ENCODE results near the gene DIDO1. TPM values are rescaled to one million over a fixed set of nuclear protein-coding genes. Genes with fewer than 3 reads are reported as not detected.

Gene DIDO1
- total and polyA plus RNA-seq, 2 of the 4 experiments (the other 2 are of a cell fraction), result 21.8 to 28.1 TPM

DNA sequence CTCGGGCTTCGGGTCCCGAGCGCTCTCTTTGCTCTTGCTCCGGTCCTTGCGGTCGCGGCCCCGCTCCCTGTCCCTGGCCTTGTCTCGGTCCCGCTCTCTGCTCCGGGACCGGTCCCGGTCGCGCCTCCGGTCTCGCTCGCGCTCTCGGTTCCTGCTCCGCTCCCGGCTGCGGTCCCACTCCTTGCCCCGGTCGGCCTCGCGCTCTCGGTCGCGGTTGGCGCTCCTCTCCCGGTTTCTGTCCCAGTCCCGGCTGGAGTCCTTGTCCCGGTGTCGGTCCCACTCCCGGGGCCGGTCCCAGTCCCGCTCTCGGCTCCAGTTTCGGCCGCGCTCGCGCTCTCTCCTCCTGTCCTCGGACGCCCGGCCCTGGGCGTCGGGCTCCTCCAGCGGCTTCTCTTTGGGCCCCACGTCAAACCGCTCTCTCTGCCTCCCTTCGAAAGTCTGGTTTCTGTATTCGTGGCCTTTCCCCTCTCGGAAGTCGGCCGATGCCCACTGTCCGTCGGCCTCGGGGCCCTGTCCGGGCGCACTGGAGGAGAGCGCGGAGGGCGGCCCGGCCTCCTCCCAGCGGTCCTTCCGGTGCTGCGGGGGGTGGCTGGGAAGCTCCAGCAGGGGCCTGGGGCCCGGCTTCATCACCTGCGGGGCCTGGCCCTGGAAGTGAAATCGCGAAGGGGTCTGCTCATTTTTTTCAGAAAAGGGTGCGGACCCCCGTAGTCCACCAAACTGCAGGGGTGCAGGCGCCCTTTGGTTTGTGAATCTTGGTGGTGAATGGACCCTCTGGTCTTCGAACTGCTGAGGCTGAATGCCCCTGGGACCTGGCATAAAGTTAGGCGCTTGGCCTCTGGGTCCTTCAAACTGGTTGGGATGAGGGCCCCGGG lies 46.8 kb downstream of the DIDO1 start:
- Histone ChIP-seq H2BK120ac (ENCODE audit: low read depth, low read length) (no peak overlapping the region), H3K4me3 (ENCODE audit: insufficient read depth, low read depth, low read length) (no peak overlapping the region), H2BK15ac (ENCODE audit: low read depth, low read length) (no peak overlapping the region), H3K23ac (ENCODE audit: low read depth, low read length) (no peak overlapping the region), H3K4me1 (ENCODE audit: control insufficient read depth, insufficient read depth, low read length) (peaks cover 7% of the 10 kb centered on the region; the same call in 1 of the 2 replicates), H4K8ac (ENCODE audit: low read depth in 2 of 2, low read length in 2 of 2) (no peak overlapping the region), H4K5ac (ENCODE audit: low read depth, low read length) (no peak overlapping the region), H3K14ac (replicated peaks; ENCODE audit: low read depth, low read length) (no peak overlapping the region), H3K56ac (ENCODE audit: extremely low read depth, insufficient read depth, low read length) (no peak overlapping the region), H2BK5ac (ENCODE audit: low read depth, low read length, poor library complexity, severe bottlenecking) (no peak overlapping the region), H4K91ac (ENCODE audit: insufficient read depth, low read depth, low read length) (no peak overlapping the region), H2AK5ac (ENCODE audit: low read depth, low read length) (no peak overlapping the region), H3K18ac (ENCODE audit: low read depth, low read length) (no peak overlapping the region), H3K4me2 (ENCODE audit: low read depth, low read length) (no peak overlapping the region), H2AFZ (replicated peaks; ENCODE audit: low read length, poor library complexity) (no peak overlapping the region), H3K27ac (ENCODE audit: insufficient read depth, low read length) (no peak overlapping the region), H3K9me1 (ENCODE audit: insufficient read depth, low read length) (no peaks in the 10 kb centered on the region; the same call in 1 of the 2 replicates), H3K27me3 (ENCODE audit: control insufficient read depth, insufficient read depth, low read length) (no peaks in the 10 kb centered on the region), H3K9ac (ENCODE audit: low read depth, low read length) (no peak overlapping the region), H2AK9ac (replicated peaks; ENCODE audit: low read depth, low read length, poor library complexity) (peak overlapping the region; percentile 16), H3K9me3 (ENCODE audit: control insufficient read depth, insufficient read depth, low read length) (no peaks in the 10 kb centered on the region), H3K36me3 (ENCODE audit: control insufficient read depth, insufficient read depth, low read length) (peaks cover 12% of the 10 kb centered on the region), H3K79me1 (ENCODE audit: low read depth in 1 of 2, low read length in 2 of 2) (no peaks in the 10 kb centered on the region), H3K4ac (ENCODE audit: low read depth, low read length) (no peak overlapping the region), H2BK20ac (ENCODE audit: low read depth, low read length) (no peak overlapping the region), H4K20me1 (ENCODE audit: insufficient read depth, low read length) (no peaks in the 10 kb centered on the region)
- no TSS peak for BruUV-seq (replicated peaks)
- TF ChIP-seq SMC3 (IDR thresholded peaks at IDR 0.05; ENCODE audit: low read depth, low read length) (no peak), MAFK (IDR thresholded peaks at IDR 0.05; ENCODE audit: low read depth, low read length) (no peak), MXI1 (IDR thresholded peaks at IDR 0.05; ENCODE audit: borderline replicate concordance, low read depth, low read length) (no peak), RAD21 (IDR thresholded peaks at IDR 0.05; ENCODE audit: low read length) (no peak), CEBPB (IDR thresholded peaks at IDR 0.05; ENCODE audit: low read depth, low read length) (no peak), MAZ (IDR thresholded peaks at IDR 0.05; ENCODE audit: borderline replicate concordance, low read depth, low read length) (no peak), RCOR1 (IDR thresholded peaks at IDR 0.05; ENCODE audit: insufficient replicate concordance, low read length) (no peak), NFE2L2 (IDR thresholded peaks at IDR 0.05; ENCODE audit: low read depth, low read length) (no peak)
- TF ChIP-seq, protein P1, sequence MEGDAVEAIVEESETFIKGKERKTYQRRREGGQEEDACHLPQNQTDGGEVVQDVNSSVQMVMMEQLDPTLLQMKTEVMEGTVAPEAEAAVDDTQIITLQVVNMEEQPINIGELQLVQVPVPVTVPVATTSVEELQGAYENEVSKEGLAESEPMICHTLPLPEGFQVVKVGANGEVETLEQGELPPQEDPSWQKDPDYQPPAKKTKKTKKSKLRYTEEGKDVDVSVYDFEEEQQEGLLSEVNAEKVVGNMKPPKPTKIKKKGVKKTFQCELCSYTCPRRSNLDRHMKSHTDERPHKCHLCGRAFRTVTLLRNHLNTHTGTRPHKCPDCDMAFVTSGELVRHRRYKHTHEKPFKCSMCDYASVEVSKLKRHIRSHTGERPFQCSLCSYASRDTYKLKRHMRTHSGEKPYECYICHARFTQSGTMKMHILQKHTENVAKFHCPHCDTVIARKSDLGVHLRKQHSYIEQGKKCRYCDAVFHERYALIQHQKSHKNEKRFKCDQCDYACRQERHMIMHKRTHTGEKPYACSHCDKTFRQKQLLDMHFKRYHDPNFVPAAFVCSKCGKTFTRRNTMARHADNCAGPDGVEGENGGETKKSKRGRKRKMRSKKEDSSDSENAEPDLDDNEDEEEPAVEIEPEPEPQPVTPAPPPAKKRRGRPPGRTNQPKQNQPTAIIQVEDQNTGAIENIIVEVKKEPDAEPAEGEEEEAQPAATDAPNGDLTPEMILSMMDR (conservative IDR thresholded peaks at IDR 0.05; ENCODE audit: low read depth, low read length), result no peak
- TF ChIP-seq, protein P2, sequence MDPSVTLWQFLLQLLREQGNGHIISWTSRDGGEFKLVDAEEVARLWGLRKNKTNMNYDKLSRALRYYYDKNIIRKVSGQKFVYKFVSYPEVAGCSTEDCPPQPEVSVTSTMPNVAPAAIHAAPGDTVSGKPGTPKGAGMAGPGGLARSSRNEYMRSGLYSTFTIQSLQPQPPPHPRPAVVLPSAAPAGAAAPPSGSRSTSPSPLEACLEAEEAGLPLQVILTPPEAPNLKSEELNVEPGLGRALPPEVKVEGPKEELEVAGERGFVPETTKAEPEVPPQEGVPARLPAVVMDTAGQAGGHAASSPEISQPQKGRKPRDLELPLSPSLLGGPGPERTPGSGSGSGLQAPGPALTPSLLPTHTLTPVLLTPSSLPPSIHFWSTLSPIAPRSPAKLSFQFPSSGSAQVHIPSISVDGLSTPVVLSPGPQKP (IDR thresholded peaks at IDR 0.05; ENCODE audit: borderline replicate concordance, low read depth, low read length), result no peak
- DNase-seq, result no peak
- dilution Hi-C loops (cut with HindIII; ENCODE audit: low sequenced_read_pairs, unreplicated experiment), result no loop called here
- ATAC-seq (ENCODE audit: low read depth), result no peak
- 85% methylated on average over 38 of the region's 80 CpGs; no CpG with 5 or more reads in 1 of the 2 experiments for WGBS, 2 experiments (ENCODE audit: extremely low coverage in 2 of 2, insufficient read length in 1 of 2)
- CTCF ChIA-PET, result no interaction called here
- POLR2A ChIA-PET (ENCODE audit: unreplicated experiment), result no interaction called here
- in situ Hi-C loops (cut with MboI; ENCODE audit: low sequenced_read_pairs), result loop anchor here (10.0 kb wide), 1 partner anchor 135 kb away; no protein-coding TSS in a partner anchor
- intact Hi-C loops (cut with micrococcal nuclease), result no loop called here

Measured in IMR-90 (cell line).